NCI-H345 (cell line): Measurements from ENCODE around the gene GCNT2.
"Not testable (repeated sequence)": the region's sequence is repeated elsewhere in the genome, so short reads cannot be mapped to it uniquely, and the experiment has no call there.

ENCODE experiments used
- DNase-seq: peaks from one replicate; lab custom pipeline; 2025; lab: John Stamatoyannopoulos, UW

GCNT2 gene

GRCh38 chr6:10580570-10580969 lies 59.4 kb downstream of the GCNT2 start:
- peak; percentile 11 for DNase-seq

DNA sequence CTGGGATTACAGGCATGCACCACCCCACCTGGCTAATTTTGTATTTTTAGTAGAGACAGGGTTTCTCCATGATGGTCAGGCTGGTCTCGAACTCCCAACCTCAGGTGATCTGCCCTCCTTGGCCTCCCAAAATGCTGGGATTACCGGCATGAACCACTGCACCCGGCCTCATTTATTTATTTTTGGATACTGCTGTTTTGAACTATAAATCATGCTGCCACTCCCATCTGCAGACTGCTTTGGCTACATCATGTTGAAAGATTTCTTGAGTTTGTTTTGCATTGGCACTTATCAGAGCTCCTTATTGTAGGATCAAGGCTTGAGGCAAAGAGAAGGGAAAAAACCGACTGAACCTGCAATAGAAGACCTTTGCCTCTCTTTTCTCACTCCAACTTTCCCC lies 60.3 kb downstream of the GCNT2 start:
- DNase-seq = not testable (repeated sequence)

GRCh38 chr6:10582774-10583508 lies 61.8 kb downstream of the GCNT2 start:
- DNase-seq = peak; percentile 85

DNA sequence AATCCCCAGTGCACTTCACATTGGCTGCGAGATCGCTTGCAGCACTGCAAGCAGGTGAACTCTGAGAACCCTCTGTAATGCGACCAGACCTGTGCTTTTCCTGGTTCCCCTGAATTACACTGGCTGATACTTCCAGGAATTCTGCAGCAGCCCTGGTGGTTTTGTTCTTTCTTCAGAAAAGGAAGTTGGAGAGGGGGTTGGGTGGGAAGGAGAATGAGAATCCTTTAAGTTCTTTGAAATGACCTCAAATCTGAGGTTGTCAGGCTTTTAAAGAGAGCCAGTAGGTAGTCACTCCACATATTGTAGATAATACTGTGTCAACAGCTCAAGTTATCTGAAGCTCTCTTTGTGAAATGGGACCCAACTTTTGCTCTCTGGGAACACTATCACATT lies 62.4 kb downstream of the GCNT2 start:
- no peak for DNase-seq

DNA sequence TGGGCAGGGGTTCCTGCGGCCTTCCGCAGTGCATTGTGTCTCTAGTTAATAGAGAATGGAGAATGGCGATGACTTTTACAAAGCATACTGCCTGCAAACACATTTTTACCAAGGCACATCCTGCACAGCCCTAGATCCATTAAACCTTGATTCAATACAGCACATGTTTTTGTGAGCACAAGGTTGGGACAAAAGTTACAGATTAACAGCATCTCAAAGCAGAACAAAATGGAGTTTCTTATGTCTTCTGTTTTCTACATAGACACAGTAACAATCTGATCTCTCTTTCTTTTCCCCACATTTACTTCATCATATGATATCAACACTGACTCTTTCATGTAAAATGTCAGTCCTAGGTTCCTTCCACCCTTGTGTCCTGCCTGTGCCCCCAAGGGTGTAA lies 63.5 kb downstream of the GCNT2 start:
- DNase-seq = no peak

- no peak for DNase-seq
Observed at GRCh38 chr6:10585209-10585845, 64.2 kb downstream of the GCNT2 start.

GRCh38 chr6:10586302-10586701 lies 65.2 kb downstream of the GCNT2 start:
- no peak for DNase-seq

GRCh38 chr6:10587656-10588406 lies 66.7 kb downstream of the GCNT2 start:
- no peak for DNase-seq

GRCh38 chr6:10588562-10589428 lies 67.6 kb downstream of the GCNT2 start:
- DNase-seq = no peak

DNA sequence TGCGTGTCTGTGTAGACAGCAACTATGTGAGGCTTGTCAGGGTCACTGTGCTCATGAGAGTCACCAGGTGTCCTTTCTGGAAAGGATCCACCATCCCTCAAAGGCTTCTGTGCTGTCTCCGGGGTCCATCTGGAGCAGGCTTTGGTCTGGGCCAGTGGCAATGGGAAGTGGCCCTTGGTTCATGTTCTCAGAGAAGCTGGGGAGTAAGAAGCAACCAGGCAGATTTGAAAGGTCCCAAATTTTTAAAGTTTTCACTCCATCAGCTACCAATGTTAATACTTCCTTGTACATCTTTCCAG lies 68.2 kb downstream of the GCNT2 start:
- no peak for DNase-seq

DNA sequence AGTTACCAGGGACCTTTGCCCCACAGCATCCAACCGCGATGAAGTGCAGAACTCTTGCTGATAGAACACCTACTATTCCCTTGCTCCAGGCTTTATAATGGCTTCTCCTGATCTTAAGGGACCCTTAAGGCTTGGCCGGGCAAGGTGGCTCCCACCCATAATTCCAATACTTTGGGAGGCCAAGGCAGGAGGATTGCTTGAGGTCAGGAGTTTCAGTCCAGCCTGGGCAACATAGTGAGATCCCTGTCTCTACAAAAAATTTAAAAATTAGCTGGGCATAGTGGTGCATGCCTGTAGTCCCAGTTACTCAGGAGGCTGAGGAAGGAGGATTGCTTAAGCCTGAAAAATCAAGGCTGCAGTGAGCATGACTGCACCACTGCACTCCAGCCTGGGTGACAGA lies 68.8 kb downstream of the GCNT2 start:
- no peak for DNase-seq

- DNase-seq = no peak
Observed at GRCh38 chr6:10591422-10592160, 70.4 kb downstream of the GCNT2 start.

GRCh38 chr6:10595731-10596664 lies 74.8 kb downstream of the GCNT2 start:
- DNase-seq = no peak

GRCh38 chr6:10597499-10598001 lies 76.4 kb downstream of the GCNT2 start:
- no peak for DNase-seq

DNA sequence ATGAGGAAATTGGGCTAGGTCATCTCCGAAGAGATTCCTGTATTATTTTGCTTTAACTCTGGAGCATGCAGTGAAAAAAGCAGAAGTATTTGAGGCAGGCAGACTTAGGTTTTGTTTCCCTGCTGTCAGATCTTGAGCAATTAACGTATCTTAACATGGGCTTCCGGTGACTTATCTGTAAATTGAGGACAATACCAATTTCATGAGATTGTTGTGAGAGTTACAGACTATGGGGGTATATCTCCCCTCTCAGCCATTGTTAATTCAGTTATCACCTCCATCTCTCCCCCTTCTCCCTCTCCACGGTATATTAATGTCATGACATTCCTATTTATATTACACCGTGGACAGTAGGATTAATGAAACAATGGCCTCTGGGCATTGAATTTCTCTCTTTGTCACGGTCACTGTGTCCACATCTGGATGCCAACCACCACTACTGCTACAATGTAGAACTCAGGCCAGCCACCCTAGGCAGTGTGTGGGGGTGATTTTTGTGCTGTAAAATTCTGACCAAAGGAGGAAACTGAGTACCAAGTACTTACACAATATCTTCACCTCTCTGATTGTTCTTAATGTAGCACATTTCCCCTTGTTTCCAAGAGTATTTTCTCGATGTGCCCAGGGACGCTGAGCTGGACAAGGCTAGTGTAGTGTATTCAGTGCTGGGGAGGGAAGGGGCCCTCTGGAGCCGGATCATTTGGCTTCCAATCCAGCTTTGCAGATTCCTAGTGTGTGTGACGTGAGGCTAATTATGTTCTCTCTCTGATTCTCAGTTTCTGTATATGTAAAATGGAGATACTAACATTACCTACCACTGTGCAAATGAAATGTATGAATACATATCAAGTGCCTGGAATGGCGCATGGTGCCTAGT lies 77.2 kb downstream of the GCNT2 start:
- no peak for DNase-seq

DNA sequence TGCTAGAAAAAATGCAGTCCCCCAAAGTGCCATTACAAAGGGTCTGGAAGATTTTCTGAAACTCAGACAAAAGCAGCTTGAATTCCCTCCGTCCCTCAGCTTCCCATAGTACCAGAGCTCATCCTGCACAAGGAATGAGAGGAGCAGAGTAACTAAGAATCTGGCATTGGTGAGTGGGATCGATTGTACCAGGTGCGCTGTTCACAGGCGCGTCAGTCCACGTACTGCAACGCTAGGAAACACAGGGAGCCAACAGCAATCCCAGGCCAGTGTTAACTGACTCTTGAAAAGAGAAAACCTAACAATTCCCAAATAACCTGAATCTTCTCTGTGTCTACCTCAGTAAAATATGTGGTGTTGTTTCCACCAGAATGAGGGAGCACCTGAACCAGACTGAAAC lies 77.9 kb downstream of the GCNT2 start:
- no peak for DNase-seq

DNA sequence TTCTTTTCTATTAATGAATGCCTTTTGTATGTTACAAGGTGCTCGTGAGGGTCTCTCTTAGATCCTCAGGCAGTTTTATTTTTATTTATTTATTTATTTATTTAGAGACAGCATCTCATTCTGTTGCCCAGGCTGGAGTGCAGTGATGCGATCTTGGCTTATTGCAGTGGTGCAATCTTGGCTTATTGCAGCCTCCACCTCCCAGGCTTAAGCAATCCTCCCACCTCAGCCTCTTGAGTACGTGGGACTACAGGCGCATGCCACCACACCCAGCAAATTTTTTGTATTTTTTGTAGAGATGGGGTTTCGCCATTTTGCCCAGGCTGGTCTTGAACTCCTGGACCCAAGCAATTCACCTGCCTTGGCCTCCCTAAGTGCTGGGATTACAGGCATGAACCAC lies 79.5 kb downstream of the GCNT2 start:
- not testable (repeated sequence) for DNase-seq

GRCh38 chr6:10603219-10603618 lies 82.1 kb downstream of the GCNT2 start:
- no peak for DNase-seq

DNA sequence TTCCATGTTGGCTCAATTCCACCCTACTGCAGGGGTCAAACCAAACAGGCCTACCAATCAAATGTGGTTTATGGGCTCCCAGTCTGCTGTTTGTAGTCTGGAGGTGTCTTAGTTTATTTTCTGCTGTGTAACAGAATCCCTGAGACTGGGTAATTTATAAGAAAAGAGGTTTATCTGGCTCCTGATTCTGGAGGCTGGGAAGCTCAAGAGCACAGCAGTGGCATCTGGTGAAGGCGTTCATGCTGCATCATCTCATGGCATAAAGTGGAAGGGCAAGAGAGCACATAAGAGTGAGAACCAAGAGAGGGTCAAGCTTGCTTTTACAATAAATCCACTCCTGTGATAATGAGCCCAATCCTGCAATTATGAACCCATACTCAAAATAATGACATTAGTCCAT lies 87.9 kb downstream of the GCNT2 start:
- DNase-seq = no peak
